HG03025 (cell line): Measurements from ENCODE around the gene RNF224.

Source experiments
- ATAC-seq: cut with Tn5 transposase; IDR thresholded peaks from one replicate; pipeline ENCODE4 v1.9.1; 2021; ENCODE audit warnings: mild to moderate bottlenecking, moderate library complexity; ENCODE audit not compliant: unreplicated experiment, low FRiP score

The RNF224 gene

GRCh38 chr9:137191691-137192447, 35.4 kb upstream of the RNF224 start:
- no peak for ATAC-seq

GRCh38 chr9:137192448-137192780, 34.9 kb upstream of the RNF224 start:
- no peak for ATAC-seq

GRCh38 chr9:137192859-137193258, 34.4 kb upstream of the RNF224 start:
- ATAC-seq = no peak

GRCh38 chr9:137193771-137194170, 33.5 kb upstream of the RNF224 start:
- no peak for ATAC-seq

- ATAC-seq = no peak
Measured at GRCh38 chr9:137194388-137194787, 32.9 kb upstream of the RNF224 start.

GRCh38 chr9:137194909-137195308, 32.4 kb upstream of the RNF224 start:
- ATAC-seq = no peak

GRCh38 chr9:137195525-137196220, 31.6 kb upstream of the RNF224 start:
- ATAC-seq = no peak

GRCh38 chr9:137198051-137198901, 29.0 kb upstream of the RNF224 start:
- no peak for ATAC-seq

GRCh38 chr9:137198902-137199283, 28.4 kb upstream of the RNF224 start:
- no peak for ATAC-seq

GRCh38 chr9:137199411-137200121, 27.7 kb upstream of the RNF224 start:
- ATAC-seq = no peak

- peak; percentile 73 for ATAC-seq
Measured at GRCh38 chr9:137200311-137201204, 26.7 kb upstream of the RNF224 start, which contains the start of gene TPRN. Gene TPRN, minus strand, starts transcription at chr9:137200741. Its CDS starts 30 bp downstream, at chr9:137200711.

- no peak for ATAC-seq
Measured at GRCh38 chr9:137201205-137201868, 26.0 kb upstream of the RNF224 start.

GRCh38 chr9:137202966-137203365, 24.3 kb upstream of the RNF224 start:
- ATAC-seq = no peak

- ATAC-seq = no peak
Measured at GRCh38 chr9:137204731-137205125, 22.6 kb upstream of the RNF224 start.

GRCh38 chr9:137205126-137206069, 21.9 kb upstream of the RNF224 start, which contains the start of the genes NDOR1 and TMEM203:
Gene NDOR1, plus strand, starts transcription at chr9:137205700. Its CDS starts 78 bp downstream, at chr9:137205778.
Gene TMEM203, minus strand, starts transcription at chr9:137205648. Its CDS starts 234 bp downstream, at chr9:137205414.
- ATAC-seq = no peak

GRCh38 chr9:137206602-137207001, 20.7 kb upstream of the RNF224 start:
- ATAC-seq = no peak

GRCh38 chr9:137211532-137211931, 15.8 kb upstream of the RNF224 start:
- ATAC-seq = no peak

GRCh38 chr9:137212520-137212919, 14.8 kb upstream of the RNF224 start:
- no peak for ATAC-seq
